Measurements from ENCODE around the gene KDM1B.
"Not testable (repeated sequence)": the region's sequence is repeated elsewhere in the genome, so short reads cannot be mapped to it uniquely, and the experiment has no call there.

Gene KDM1B

DNA sequence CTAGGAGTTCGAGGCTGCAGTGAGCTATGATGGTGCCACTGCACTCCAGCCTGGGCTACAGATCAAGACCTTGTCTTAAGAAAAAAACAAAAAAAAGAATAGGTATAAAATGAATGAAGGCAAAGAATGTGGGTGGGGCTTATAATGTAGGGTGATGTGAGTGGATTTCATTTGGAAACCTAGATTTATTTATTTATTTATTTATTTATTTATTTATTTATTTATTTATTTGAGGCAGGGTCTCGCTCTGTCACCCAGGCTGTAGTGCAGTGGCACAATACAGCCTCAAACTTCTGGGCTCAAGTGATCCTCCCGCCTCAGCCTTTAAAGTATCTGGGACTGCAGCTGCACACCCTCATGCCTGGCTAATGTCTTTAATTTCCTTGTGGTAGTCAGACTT lies 3.8 kb upstream of the KDM1B start:
- in situ Hi-C loops (cut with MboI; ENCODE audit: low sequenced_read_pairs): not testable (repeated sequence)

DNA sequence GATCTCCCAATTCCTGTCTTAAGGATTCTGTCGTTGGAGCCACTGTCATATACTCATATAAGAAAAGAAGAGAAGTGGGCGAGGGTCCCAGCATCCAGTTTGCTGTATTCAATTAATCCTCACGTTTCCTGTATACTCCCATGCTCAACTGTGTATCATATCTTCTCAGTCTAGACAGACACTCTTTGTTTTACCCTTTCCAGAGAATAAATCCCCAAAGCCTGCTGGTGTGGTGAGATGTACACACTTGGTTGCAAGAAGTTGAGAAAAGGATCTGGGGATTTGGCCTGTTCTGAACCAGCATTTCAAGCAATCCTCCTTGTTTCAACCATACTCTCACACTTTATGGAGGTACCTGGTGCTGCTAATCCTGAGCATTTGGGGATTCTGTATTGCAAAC lies 3.4 kb upstream of the KDM1B start:
- in situ Hi-C loops (cut with MboI; ENCODE audit: low sequenced_read_pairs): no loop called here

DNA sequence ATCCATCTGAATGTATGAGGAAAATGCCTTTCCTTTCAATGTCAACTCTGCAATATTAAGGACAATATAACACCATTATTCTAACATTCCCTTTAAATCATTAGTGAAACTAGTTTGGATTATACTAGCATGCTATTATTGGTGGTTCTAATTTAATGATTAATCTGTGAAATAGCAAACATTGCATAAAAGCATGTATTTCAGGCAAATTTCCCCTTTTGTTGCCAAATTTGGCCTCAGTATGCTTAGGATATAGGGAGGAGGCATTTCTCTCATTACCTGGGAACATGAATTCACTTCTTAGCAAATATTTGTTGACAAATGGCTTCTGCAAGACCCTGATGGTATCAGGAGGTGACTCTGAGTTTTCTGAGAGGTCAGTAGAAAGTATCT lies 1.9 kb upstream of the KDM1B start:
- in situ Hi-C loops (cut with MboI; ENCODE audit: low sequenced_read_pairs): no loop called here

DNA sequence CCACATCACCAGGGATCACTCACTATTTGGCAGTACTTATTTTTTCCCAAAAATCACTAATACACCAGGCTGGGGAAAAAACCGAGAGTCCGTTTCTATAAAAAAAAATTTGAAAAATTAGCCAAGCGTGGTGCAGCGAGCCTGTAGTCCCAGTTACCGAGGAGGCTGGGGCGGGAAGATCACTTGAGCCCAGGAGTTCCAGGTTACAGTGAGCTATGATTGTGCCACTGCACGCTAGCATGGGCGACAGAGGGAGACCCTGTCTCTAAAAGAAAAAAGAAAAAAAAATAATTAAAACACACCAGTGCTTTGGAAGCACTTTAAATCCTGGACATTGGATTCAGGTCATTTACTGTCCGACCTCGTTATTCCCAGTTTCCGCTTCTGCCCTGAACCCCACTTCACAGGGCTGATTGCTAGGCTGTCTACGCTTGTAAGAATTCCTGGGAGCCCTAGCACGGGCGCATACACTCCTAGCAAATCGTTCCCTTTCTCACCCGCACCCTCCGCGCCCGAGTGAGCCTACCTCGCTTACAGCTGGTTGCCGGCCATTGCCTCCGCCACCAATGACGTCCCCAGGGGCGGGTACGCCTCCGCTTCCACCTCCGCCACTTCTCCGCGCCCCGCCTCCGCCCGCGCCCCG lies 594 bp upstream of the KDM1B start, which contains the start of gene TPMT:
Gene TPMT (minus strand): TSS at position 571 of the 643 bp plus-strand sequence. CDS start 5,950 bp downstream, outside the sequence.
- in situ Hi-C loops (cut with MboI; ENCODE audit: low sequenced_read_pairs): no loop called here

DNA sequence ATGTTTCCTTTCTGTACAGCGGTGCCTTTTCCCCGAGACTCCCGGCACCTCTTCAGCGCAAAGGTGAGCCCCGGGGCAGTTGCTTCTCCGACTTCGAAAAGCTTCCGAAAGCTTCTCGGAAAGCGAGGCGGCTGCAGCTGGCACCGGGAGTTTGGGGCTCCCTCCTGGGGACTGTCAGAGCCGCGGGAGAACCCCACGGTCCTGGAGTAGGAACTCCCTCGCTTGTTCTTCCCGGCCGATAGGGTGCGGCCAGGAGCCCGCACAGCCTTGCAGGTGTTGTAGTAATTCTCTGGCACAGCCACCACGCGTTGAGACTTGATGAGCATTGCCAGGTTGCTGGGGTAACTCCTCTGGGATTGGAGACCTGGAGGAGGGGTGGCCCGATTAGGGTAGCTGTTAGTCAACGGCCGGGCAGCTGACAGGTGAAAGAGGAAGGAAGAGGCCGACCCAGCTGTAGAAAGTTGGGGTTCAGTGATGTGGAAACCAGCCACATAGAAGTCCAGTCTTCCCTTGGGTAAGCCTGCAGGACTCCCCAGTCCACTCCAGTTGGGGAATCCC lies 721 bp downstream of the KDM1B start:
- in situ Hi-C loops (cut with MboI; ENCODE audit: low sequenced_read_pairs): no loop called here

DNA sequence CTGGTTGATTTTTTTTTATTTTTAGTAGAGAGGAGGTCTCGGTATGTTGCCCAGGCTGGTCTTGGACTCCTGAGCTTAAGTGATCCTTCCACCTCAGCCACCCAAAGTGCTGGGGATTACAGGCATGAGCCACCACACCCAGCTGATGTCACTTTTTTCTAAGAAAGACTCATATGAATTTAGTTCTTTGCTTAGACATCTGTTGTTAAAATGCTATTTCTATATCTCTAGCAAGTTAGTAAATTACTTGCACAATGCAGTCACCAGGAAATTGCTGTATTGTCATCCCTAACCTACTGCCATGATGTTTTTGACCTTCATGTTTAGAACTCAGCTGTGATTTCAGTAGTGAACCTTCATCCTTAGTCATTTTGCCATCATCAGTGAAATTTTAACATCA lies 5.7 kb downstream of the KDM1B start:
- in situ Hi-C loops (cut with MboI; ENCODE audit: low sequenced_read_pairs): no loop called here

DNA sequence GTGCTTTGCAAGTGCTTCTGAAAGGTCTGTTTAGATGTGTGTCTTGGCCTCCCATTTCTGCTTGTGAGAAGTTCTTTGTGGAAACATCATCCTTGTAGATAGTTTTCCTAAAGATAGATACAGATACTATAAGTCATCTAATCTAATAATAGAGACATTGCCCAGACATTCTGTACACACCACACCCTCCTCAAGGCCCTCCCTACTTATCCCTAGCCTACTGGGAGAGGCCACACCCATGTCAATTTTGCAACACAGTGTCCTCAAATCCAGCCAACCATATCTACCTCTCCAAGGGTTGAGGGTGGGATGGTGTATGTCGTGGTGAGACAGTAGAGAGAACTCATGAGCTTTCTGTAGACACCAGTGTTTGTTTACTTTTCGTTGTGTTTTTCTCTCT lies 6.2 kb downstream of the KDM1B start:
- in situ Hi-C loops (cut with MboI; ENCODE audit: low sequenced_read_pairs): no loop called here

DNA sequence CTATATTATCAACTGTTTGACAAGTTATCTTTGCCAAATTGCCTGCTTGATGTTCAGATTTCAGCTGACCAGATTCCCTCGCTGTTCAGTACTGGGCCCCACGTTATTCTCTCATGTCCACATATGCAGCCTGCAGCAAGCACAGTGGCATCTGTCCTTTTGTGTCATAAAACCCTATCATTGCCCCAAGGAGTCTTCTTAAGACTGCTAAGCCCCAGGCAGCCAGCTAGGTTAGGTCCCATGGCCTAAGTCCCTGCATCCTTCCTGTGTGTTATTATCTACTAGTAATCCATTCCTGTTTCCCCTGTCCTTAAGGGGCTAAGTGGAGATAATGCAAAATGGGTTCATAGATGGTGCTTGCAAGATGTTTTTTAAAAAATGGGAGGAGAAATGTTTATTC lies 7.2 kb downstream of the KDM1B start:
- in situ Hi-C loops (cut with MboI; ENCODE audit: low sequenced_read_pairs): no loop called here

DNA sequence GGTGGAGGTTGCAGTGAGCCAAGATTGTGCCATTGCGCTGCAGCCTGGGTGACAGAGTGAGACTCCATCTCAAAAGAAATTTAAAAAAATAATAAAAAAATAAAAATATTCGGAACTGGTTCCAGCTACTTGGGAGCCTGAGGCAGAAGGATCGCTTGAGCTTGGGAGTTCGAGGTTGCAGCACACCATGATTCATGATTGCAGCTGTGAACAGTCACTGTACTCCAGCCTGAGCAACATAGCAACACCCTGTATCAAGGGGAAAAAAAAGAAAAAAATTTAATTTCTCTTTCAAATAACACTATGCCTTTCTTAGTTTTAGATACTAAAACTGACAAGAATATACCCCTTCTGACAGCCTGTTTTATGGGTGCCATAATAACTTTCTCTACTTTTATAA lies 10.5 kb downstream of the KDM1B start:
- in situ Hi-C loops (cut with MboI; ENCODE audit: low sequenced_read_pairs): no loop called here

DNA sequence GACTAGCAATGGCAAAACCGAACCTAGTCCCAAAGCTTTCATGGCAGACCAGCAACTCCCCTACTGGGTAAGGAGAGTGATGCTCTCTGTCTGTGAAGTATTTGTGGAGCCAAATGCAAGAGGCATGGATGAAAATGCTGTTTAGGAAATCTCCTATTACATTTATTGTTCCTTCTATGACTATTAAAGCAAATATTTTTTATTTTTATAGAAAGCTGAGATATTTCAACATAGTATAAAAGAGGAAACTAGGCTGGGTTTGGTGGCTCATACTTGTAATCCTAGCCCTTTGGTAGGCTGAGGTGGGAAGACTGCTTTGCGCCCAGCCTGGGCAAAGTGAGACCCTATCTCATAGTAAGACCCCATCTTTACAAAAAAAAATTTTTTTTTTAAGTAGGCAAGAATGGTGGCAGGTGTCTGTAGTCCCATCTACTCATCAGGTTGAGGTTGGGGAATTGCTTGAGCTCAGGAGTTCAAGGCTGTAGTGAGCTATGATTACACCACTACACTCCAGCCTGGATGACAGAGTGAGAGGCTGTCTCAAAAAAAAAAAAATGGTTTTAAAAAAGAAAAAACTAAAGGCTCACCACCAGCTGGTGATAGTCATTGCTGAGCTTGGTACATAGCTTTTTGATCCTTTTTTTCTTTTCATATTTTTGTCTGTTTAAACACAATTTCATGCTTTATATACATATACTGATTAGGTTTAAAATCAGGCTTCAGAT lies 11.3 kb downstream of the KDM1B start:
- in situ Hi-C loops (cut with MboI; ENCODE audit: low sequenced_read_pairs): no loop called here

DNA sequence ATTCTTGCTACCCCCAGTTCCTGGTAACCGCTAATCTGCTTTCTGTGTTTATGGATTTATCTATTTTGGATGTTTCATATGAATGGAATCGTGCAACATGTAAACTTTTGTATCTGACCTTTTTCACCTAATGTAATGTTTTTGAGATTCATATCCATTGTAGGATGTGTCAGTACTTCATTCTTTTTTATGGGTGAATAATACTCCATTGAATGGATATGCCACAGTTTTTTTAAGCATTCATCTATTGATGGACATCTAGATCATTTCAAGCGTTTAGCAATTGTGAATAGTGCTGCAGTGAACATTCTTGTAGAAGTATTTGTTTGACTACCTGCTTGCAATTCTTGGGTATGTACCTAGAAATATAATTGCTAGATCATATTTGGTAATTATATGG lies 13.0 kb downstream of the KDM1B start:
- in situ Hi-C loops (cut with MboI; ENCODE audit: low sequenced_read_pairs): no loop called here

DNA sequence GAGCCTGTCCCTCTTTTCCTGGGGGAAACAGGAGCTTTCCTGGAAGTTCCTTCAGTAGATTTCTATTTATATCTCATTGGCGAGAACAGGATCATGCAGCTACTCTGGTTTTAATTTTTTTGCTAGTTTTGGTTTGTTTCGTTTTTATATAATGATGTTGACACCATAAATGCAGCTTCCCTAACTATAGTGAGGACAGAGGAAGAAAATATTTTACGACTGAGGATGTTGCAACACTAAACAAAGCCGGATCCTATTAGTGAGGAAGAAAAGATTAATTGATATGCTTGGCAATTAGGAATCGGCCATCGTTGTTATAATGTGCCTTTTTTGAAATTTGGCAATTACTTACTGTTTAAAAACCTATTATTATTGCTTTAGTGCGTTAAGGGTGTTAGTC lies 16.6 kb downstream of the KDM1B start:
- in situ Hi-C loops (cut with MboI; ENCODE audit: low sequenced_read_pairs): no loop called here

DNA sequence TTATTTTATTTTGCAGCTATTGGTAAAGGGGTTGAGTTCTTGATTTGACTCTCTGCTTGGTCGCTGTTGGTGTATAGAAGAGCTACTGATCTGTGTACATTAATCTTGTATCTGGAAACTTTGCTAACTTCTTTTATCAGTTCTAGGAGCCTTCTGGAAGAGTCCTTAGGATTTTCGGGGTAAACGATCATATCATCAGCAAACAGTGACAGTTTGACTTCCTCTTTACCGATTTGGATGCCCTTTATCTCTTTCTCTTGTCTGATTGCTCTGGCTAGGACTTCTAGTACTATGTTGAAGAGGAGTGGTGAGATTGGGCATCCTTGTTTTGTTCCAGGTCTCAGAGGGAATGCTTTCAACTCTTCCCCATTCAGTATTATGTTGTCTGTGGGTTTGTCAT lies 21.0 kb downstream of the KDM1B start:
- in situ Hi-C loops (cut with MboI; ENCODE audit: low sequenced_read_pairs): not testable (repeated sequence)

DNA sequence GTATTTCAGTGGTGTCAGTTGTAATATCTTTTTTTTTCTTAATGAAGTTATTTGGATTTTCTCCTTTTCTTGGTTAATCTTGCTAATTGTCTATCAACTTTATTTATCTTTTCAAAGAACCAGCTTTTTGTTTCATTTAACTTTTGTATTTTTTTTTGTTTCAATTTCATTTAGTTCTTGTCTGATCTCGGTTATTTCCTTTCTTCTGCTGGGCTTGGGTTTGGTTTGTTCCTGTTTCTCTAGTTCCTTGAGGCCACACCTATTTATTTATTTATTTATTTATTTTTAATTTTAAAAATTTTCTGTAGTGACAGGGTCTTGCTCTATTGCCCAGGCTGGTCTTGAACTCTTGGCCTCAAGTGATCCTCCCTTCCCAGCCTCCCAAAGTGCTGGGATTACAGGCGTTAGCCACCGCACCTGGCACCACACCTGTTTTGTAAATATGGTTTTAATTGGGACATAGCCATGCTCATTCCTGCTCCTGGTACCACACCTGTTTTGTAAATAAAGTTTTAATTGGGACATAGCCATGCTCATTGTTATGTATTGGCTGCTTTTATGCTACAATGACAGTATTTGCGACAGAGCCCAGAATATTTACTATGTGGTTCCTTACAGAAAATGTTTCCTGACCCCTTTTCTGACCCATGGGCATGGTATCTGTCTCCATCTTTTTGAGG lies 22.2 kb downstream of the KDM1B start:
- in situ Hi-C loops (cut with MboI; ENCODE audit: low sequenced_read_pairs): no loop called here

DNA sequence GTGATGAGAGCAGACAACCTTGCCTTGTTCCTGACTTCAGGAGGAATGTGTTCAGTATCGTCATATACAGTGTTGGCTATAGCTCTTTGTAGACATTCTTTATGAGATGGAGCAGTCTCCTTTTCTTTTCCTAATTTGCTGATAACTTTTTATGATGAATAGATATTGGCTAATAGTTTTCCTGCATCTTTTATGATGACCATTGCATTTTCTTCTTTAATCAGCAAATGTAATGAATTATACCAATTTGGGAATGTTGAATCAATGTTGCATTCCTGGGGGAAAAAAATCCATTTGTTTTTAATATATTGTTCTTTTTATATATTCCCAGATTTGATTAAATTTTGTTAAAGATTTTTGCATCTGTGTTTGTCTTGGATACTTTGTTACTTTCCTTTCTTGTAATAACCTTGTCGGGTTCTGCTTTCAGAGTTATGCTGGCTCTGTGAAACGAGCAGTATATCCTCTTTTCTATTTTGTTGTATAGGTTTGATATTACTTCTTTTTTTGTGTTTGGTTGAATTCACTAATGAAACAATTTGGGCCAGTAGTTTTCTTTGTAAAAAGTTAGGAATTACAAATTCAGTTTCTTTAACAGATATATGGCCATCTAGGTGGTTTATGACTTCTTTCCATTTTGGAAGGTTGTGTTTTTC lies 23.9 kb downstream of the KDM1B start:
- in situ Hi-C loops (cut with MboI; ENCODE audit: low sequenced_read_pairs): no loop called here

DNA sequence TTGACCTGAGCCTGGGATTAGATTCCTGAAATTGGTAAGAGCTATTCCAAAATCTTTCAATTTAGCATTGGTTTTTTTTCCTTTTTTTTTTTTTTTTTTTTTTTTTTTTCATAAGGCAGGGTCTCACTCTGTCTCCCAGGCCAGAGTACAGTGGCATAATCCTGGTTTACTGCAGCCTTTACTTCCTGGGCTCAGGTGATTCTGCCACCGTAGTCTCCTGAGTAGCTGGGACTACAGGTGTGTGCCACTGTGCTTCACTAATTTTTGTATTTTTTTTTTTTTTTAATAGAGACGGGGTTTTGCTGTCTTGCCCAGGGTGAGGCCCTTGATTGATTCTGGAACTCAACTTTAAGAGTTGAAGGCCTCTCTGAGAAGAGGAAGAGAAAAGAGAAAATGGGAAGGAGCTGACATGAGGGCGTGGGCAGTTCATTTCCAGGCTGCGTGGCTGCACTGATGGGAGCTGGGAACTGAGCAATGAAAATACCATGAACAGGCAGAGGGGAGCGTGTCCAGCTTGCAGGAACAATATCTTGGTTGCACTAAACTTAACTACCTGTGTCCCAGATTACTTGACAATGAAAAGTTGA lies 24.6 kb downstream of the KDM1B start:
- in situ Hi-C loops (cut with MboI; ENCODE audit: low sequenced_read_pairs): no loop called here

DNA sequence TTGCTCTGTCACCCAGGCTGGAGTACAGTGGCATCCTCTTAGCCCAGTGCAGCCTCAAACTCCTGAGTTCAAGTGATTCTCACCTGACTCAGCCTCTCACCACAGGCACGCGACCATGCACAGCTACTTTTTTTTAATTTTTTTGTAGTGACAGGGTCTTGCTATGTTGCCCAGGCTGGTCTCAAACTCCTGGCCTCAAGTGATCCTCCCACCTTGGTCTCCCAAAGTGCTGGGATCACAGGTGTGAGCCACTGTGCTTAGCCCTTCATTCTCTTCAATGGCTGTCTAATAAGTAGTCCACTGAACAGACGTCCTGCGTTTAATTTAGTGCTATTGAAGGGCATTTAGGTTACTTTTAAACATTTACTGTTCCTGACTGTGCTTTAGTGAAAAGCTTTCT lies 27.3 kb downstream of the KDM1B start:
- in situ Hi-C loops (cut with MboI; ENCODE audit: low sequenced_read_pairs): no loop called here

DNA sequence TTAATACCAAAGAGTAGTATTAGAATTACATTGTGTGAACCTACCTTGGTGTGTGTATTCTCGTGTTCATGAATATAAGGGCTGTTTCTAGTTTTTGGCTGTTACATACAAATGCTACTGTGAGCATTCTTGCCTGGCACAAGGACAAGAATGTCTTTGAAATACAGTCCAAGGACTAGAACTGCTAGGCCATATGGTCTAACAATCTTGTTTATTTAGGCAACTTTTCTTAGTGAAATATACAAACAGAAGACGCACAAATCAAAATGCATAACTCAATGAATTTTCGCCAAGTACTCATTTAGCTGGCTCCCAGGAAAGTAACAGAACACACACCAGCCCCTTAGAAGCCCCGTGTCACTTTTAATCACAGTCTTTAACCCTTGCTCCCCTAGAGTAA lies 28.5 kb downstream of the KDM1B start:
- in situ Hi-C loops (cut with MboI; ENCODE audit: low sequenced_read_pairs): no loop called here

DNA sequence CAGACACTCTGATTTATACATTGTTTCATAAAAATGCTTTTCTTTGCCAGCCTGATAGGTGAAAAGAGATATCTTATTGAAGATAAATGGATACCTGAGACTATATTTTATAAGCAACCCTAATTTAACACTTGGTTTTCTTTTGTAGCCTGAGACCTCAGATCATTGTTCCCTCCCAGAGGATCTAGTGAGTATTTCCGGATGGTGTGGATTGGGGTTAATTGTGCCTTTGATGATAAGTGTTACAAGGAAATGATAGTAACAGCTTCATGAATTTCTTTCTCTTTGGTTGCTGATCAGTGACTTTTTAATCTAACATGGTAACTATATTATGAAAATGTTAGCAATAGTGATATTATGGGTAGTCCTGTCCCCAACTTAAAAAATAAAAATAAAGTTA lies 30.4 kb downstream of the KDM1B start:
- in situ Hi-C loops (cut with MboI; ENCODE audit: low sequenced_read_pairs): no loop called here

DNA sequence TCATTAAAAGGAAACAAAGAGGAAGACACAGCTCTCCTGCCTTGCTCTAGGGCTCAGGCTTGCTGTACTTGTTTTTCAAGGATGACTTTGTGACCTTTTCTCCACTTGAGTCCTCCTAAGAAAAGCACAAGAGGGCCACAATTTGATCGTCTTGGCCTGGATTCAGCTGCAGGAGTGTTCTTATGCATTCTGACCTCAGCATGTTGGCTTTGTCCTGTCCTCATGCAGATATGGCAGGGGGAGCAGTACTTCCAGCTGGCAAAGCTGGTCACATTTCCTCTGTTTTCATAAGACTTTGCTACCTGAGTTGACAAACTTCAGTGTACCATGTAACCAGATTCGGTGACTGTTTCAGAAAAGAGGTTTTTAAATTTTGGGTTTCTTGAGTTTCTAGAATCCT lies 30.8 kb downstream of the KDM1B start:
- in situ Hi-C loops (cut with MboI; ENCODE audit: low sequenced_read_pairs): no loop called here
